Glutamatergic neuron (in vitro differentiated cells): Measurements from ENCODE around the gene DUSP22. TPM values are rescaled to one million over a fixed set of nuclear protein-coding genes. Genes with fewer than 3 reads are reported as not detected.

ENCODE experiments used
- DNase-seq: peaks from one replicate; pipeline ENCODE4 v3.0.0; 2022
- H3K27ac Mint-ChIP-seq: one replicate; pipeline ENCODE4 v1.8.0; 2020; ENCODE audit warnings: mild to moderate bottlenecking, mixed read lengths, inconsistent platforms; ENCODE audit not compliant: unreplicated experiment
- H3K27me3 Mint-ChIP-seq: one replicate; pipeline ENCODE4 v1.8.0; 2020; ENCODE audit warnings: mild to moderate bottlenecking, moderate library complexity, mixed read lengths, inconsistent platforms; ENCODE audit not compliant: unreplicated experiment
- H3K36me3 Mint-ChIP-seq: one replicate; pipeline ENCODE4 v1.8.0; 2020; ENCODE audit warnings: mild to moderate bottlenecking, mixed read lengths, inconsistent platforms; ENCODE audit not compliant: unreplicated experiment
- H3K4me1 Mint-ChIP-seq: one replicate; pipeline ENCODE4 v1.8.0; 2020; ENCODE audit warnings: mild to moderate bottlenecking, low read depth, mixed read lengths, inconsistent platforms; ENCODE audit not compliant: unreplicated experiment
- H3K4me3 Mint-ChIP-seq: one replicate; pipeline ENCODE4 v1.8.0; 2020; ENCODE audit warnings: mild to moderate bottlenecking, mixed read lengths, inconsistent platforms; ENCODE audit not compliant: unreplicated experiment
- H3K9me3 Mint-ChIP-seq: one replicate; pipeline ENCODE4 v1.8.0; 2020; ENCODE audit warnings: mild to moderate bottlenecking, moderate library complexity, mixed read lengths, inconsistent platforms; ENCODE audit not compliant: unreplicated experiment
- CTCF ChIP-seq: fragments of 200-600 bp; sonication (generic); IDR thresholded peaks from one replicate; pipeline ENCODE4 v1.5.0; 2021; ENCODE audit not compliant: partially characterized antibody, unreplicated experiment
- total RNA-seq: library from RNA; stranded (reverse); fragmentation: NEBNext Ultra II Directional; extraction: Animal tissue kit (Norgen Biotek cat#: 25700); gene quantifications from one replicate; pipeline ENCODE4 v1.2.1, GENCODE V29; 2021; ENCODE audit not compliant: unreplicated experiment

Gene DUSP22
- total RNA-seq, 1 donor from 2014 or later: 40.4 TPM

DNA sequence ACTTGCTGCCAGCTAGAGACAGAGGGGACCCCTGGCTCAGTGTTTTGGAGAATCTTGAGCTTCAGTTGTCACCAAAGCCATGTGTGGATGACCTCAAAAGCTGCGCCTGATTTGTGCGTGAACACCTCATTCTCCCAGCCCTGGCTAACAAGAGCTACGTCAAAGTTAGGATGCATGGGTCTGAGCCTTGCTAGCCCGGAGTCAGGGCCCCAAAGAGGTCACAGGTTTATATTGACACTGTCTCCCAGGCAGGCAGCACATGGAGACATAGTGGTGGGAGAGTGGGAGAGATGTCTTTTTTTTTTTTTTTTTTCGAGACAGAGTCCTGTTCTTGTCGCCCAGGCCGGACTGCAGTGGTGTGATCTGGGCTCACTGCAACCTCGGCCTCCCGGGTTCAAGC is 36.1 kb upstream of the DUSP22 start:
- Mint-ChIP-seq H3K4me3 (no peak overlapping the region), H3K36me3 (no peaks in the 10 kb centered on the region), H3K9me3 (peaks cover 4% of the 10 kb centered on the region), H3K4me1 (no peaks in the 10 kb centered on the region), H3K27me3 (no peaks in the 10 kb centered on the region), H3K27ac (no peak overlapping the region)
- DNase-seq: no peak
- no peak for TF ChIP-seq CTCF

GRCh38 chr6:257031-257725 is 35.1 kb upstream of the DUSP22 start:
- H3K27me3 Mint-ChIP-seq: no peaks in the 10 kb centered on the region
- H3K4me3 Mint-ChIP-seq: no peak overlapping the region
- peaks cover 4% of the 10 kb centered on the region for H3K9me3 Mint-ChIP-seq
- TF ChIP-seq CTCF: no peak
- no peaks in the 10 kb centered on the region for H3K4me1 Mint-ChIP-seq
- no peak for DNase-seq
- H3K27ac Mint-ChIP-seq: no peak overlapping the region
- no peaks in the 10 kb centered on the region for H3K36me3 Mint-ChIP-seq

- Mint-ChIP-seq H3K27ac (no peak overlapping the region), H3K9me3 (peaks cover 4% of the 10 kb centered on the region), H3K4me1 (no peaks in the 10 kb centered on the region), H3K36me3 (no peaks in the 10 kb centered on the region), H3K27me3 (no peaks in the 10 kb centered on the region), H3K4me3 (no peak overlapping the region)
- no peak for DNase-seq
- TF ChIP-seq CTCF: no peak
Measured at GRCh38 chr6:257774-258173, 34.5 kb upstream of the DUSP22 start.

DNA sequence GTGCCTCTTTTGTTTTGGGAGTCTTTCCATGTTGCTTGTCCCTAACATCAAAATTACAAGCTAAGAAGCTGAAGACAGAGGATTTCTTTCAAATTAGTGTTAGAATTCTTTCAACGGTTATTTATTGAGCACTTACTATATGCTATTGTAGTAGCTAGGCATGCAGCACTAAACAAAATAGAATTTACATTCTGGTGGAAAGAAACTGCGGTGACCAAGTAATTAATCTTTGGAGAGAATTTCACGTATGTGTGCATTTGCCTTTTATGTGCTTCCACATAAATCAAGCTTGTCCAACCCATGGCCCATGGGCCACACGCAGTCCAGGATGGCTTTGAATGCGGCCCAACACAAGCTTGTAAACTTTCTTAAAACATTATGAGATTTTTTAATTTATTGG is 33.0 kb upstream of the DUSP22 start:
- no peak overlapping the region for H3K4me3 Mint-ChIP-seq
- no peaks in the 10 kb centered on the region for H3K4me1 Mint-ChIP-seq
- no peak for TF ChIP-seq CTCF
- no peak overlapping the region for H3K27ac Mint-ChIP-seq
- no peak for DNase-seq
- no peaks in the 10 kb centered on the region for H3K27me3 Mint-ChIP-seq
- no peaks in the 10 kb centered on the region for H3K36me3 Mint-ChIP-seq
- peaks cover 2% of the 10 kb centered on the region for H3K9me3 Mint-ChIP-seq

- H3K27ac Mint-ChIP-seq: no peak overlapping the region
- no peak overlapping the region for H3K4me3 Mint-ChIP-seq
- H3K9me3 Mint-ChIP-seq: peaks cover 2% of the 10 kb centered on the region
- no peaks in the 10 kb centered on the region for H3K36me3 Mint-ChIP-seq
- H3K27me3 Mint-ChIP-seq: no peaks in the 10 kb centered on the region
- no peak for DNase-seq
- no peak for TF ChIP-seq CTCF
- H3K4me1 Mint-ChIP-seq: no peaks in the 10 kb centered on the region
Measured at GRCh38 chr6:259901-260508, 32.3 kb upstream of the DUSP22 start.
